Tongue (tissue), 2 donors: ENCODE results near the gene LAMA5. TPM values are rescaled to one million over a fixed set of nuclear protein-coding genes. Genes with fewer than 3 reads are reported as not detected.

ENCODE experiments used
- DNase-seq: peaks from one replicate; pipeline ENCODE4 v3.0.0-alpha.2; 2015
- total RNA-seq: library from RNA; depleted of rRNA; stranded (reverse); fragments of >200 nt; gene quantifications from one replicate; pipeline ENCODE4 v1.2.3, GENCODE V29; 2014

LAMA5 gene
- total RNA-seq, 1 donor from 2014 or later = 96.6 TPM

DNA sequence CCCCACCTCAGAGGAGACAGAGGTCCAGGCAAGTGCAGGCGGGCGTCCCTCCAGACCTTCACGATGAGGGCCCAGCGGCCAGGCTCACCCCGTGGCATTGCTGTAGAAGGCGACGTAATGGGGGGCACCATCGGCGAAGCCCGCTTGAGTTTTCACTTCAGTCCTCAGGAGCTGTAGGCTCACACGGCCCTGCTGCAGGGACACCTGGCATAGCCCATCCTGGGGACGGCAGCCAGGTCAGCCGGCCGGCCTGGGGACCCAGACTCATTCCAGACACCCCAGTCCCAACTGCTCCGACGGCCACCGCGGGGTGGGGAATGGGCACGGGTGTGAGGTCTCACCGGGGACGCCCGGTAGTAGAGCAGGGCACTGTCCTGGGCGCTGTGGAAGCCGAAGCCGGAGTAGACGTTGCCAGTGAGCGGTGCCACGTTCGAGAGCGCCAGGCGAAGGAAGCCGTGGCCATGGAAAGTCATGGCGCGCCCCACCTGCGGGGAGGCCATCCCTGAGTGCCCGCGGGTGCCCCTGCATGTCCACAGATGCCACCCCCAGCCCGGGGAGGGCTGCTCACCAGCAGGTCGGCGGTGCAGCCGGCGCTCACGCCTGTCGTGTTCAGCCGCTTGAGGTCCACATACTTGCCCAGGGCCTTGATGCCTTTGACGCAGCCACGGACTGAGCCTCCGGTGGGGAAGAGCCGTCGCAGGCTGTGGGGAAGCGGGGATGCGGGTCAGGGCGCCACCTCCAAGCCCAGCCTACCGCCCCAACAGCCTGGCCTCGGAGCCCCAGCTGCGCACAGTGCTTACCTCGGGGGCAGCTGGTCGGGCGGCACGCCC lies 55.1 kb downstream of the LAMA5 start:
- no peak for DNase-seq

DNA sequence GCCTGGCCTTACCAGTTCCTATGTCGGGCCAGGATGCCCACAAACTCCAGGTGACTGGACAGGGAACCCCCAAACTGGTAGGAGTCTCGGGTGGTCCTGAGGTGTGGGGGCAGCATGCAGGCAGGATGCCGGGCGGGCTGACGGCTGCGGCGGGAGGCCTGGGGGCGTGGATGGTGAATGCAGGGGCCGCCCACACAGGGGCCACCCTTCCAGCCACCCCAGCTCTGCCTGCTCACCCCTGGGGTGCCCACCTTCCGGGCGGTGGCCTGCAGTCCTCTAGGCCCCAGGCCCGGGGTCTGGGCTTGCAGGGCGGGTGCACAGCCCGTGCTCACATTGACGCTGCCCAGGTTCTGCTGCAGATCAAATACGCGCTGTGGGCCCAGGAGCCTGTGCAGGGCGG lies 56.0 kb downstream of the LAMA5 start:
- DNase-seq = no peak

DNA sequence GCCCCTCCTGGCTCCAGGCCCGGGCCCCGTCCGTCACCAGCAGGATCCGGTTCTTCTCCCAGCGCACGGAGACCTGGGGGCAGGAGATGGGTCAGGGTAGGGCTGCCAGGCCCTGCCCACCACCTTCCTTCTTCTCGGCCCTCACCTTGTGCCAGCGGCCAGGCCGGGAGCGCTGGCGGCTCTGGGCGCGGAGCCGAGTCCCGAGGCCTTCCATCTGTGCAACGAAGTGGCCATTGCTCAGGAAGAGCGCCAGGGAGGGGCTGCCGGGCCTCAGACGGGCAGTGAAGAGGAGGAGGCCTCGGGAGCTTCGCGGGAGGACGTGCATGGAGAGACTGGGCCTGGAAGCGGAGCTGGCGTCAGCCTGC lies 56.4 kb downstream of the LAMA5 start:
- no peak for DNase-seq

DNA sequence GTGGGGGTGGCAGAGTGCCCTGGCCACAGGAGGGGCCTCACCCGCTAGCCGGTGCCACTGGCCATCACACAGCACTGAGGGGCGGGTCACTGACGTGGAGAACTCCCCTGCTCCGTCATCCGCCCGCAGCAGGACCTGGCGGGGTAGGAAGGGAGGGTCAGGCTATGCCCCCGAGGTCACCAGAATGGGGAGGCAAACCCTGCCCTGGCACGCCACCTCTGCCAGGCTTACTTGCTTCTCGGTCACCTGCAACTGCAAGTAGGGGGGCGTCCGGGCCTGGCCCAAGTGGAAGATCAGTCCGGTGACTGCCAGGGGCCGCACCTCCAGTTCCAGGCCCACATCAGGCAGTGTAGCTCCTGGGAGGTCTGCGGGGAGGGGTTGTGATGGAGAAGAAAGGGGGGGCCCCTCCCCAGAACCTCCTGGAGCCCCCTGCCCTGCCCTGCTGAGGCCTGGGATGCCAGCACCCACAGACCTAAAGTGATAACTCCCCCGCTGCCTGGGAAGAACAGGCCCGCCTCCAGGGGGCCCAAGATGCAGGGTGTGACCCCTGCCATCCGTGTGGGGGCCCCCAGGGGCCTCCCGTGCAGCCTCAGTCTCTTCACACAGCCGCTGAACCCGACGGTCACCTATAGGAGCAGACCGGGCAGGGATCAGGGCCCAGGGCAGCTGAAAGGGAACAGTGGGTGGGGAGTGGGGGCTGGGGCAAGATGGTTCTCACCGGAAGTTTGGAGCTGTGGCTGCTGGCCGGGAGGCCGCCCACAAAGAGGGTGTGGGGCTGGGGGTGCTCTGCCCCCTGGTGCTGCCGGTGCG lies 57.0 kb downstream of the LAMA5 start:
- no peak for DNase-seq

DNA sequence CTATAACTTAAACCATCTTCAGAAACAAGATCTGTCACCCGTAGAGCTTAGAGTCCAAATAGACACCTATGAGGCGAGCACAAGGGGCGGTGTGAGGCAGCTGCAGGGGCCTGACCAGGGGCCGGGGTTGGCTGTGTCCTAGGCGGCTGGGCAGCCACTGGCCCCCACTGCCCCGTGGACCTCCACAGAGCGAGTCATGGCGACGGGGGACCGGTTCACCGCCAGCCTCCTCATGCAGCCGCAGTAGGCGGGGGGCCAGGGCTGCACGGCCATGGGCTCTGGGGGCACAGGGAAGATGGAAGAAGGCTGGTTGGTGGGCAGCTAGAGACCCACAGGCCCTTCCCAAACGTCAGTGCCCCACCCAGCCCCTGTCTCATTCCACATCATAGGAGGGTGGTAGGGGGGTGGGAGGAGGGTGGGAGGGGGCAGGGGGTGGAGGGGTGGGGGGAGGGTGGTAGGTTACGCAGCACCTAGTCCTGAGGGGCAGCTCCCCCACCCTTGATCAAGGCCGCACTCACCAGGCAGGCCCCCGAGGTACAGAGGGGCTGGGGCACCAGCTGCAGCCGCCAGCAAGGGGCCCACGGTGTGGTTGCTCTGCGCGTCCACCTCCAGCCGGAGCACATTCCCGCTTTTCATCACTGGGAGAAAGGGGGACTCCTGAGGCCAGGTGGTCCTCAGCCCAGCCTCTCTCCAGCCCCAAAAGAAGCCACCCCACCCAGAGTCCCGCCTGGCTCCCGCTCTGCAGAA lies 57.7 kb downstream of the LAMA5 start:
- no peak for DNase-seq

DNA sequence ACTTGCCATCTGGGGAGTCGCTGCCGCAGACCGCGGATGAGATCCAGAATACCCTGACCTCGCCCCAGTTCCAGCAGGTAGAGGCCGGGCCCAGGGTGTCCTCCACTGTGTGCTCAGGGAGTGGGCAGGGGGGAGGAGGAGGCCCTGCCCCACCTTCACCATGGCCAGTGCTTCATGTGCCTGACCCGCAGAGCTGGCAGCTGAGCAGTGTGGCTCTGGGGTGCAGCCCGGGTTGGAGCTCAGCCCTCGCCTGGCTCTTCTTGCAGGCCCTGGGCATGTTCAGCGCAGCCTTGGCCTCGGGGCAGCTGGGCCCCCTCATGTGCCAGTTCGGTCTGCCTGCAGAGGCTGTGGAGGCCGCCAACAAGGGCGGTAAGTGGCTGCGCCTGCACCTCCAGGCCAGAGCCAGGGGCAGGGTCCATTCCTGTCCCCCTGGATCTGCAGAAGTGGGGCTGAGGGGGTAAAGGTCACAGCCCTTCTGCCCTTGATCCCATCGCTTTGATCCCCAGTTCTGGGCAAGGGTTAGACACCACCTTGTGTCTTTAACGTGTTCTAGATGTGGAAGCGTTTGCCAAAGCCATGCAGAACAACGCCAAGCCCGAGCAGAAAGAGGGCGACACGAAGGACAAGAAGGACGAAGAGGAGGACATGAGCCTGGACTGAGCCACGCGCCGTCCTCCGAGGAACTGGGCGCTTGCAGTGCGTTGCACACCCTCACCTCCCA lies 58.9 kb downstream of the LAMA5 start:
- no peak for DNase-seq

DNA sequence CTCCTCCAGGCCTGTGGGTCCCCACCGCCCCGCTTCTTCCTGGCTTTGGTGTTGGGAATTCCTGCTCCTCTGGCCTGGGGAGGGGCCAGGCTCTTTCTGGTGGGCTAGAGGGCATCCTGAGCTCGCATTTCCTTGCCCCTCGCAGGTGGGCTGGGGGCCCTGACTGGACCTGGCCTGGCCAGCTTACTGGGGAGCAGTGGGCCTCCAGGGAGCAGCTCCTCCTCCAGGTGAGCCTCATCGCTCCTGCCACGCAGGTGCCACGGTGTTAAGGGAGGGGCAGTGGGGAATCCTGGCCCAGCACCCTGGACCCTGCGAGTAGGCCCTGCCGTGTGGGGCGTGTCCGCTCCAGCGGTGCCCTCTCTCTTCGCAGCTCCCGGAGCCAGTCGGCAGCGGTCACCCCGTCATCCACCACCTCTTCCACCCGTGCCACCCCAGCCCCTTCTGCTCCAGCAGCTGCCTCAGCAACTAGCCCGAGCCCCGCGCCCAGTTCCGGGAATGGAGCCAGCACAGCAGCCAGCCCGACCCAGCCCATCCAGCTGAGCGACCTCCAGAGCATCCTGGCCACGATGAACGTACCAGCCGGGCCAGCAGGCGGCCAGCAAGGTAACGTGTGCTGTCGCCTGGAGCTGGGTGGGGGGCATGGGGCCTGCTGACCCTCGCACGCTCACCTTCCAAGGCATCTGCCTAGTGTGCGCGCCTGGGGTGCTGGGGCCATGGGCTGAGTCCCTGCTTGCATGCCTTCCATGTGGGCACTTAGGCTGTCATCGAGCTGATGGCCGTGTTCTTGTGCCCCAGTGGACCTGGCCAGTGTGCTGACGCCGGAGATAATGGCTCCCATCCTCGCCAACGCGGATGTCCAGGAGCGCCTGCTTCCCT lies 59.6 kb downstream of the LAMA5 start:
- no peak for DNase-seq

DNA sequence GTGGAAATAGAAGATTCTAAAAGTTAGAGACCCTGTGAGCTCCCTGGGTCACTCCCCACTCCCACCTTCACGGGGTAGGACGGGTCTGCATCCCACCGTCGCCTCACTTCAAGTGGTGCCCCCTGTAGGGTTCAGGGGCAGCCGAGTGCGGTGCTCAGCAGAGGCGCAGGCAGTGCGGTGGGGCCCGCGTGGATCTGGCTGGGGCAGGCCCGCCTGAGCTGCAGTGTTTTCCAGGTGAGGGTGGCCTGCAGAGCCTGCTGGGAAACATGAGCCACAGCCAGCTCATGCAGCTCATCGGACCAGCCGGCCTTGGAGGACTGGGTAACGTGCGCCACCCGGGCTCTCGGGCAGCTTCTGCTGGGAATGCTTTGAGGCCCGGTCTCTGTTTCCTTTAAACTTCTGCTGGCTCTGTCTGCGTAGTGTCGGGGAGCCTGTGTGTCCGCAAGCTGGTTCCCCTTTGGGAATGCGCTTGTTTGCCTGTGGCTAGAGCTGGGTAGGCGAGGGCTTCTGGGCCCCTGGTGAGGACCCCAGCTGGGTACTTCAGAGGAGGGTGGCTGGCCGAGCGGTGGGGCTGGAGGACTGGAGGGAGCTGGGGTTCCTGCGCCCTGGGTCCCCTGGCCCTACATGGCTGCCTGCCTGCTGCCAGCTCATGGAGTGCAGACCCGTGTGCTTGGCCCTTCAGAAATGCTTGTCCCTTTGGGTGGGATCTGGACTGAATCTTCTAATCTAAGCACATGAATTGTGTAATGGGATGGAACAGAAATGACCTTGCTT lies 60.5 kb downstream of the LAMA5 start:
- no peak for DNase-seq

DNA sequence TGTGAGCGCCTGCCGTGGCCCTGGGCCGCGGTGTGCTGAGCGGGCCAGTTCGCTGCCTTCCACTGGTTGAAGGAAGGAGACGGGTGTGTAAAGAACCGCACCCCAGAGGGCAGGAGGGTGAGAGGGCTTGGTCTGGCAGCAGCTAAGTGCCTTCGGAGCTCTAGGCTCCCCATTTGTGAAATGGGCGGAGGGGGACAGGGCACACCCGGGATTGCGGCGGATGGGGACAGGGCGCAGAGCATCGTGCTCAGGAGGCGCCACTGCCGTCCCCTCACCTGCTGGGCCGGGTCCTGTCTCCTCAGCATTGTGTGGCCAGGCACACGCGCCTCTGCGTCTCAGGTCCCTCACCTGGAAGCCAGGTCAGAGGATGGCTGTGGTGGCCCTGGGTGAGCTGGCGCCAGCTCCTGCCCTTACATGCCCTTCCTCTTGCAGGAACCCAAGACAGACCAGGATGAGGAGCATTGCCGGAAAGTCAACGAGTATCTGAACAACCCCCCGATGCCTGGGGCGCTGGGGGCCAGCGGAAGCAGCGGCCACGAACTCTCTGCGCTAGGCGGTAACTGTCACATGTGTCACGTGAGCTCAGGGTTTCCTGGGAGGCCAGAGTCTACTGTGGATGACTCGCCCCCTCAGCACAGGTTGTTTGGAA lies 61.2 kb downstream of the LAMA5 start:
- DNase-seq = no peak

DNA sequence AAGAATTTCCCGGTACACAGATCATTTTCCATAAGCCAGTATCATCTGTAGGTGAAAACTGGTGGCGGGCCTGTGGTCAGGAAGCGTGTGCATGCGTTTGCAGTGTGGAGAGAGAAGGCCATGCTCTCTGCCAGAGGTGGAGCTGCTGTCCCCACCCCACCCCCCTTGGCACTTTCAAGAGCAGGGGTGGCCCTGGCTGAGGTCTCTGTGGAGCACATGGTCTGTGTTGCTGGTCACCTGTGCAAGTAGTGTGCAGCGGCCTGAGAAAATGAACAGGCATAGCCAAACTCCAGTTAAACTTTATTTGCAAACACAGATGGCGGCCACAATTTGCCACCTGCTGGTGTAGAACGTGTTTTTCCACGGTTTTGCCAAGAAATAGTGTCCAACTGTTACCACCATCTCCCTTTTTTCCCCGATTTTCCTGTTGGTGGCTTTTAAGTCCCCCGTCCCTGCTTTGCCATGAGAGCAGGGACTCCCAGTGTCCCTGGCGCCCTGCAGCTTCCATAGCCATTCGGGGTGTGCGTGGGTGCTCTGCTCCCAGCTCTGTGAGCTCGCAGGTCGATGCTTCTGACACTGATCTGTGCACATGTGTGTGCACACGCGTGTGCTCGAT lies 61.9 kb downstream of the LAMA5 start:
- no peak for DNase-seq

DNA sequence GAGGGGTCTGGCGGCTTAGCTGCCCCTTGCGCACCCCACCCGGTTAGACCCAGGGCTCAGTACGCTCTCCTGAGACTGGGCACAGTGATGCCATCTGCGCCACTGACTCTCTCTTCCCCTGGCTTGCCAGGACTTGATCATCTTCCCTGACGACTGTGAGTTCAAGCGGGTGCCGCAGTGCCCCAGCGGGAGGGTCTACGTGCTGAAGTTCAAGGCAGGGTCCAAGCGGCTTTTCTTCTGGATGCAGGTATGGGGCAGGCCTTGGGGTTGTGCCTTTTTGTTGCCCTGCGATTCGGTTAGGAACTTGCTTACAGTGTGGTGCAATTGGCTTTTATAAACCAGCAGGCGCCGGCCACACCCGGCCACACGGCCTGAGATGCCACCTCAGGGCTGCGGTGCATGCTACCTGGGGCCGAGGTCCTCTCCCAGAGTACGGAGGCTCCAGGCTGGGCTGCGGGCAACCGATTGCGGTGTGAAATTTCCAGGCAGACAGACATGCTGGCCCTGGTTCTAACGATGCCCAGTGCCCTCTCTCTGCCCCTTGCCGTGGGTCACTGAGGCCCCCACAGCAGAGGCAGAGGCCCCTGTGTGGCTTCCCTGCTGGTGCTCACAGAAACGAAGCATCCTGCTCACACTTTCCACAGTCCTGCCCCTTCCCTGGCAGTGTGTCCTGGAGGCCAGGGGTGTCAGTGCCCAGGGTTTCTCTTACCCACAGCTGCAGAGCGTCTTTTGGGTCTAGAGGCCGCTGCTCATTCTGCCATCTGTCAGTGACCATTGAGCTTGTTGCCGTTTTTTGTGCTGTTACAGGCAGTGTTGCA lies 62.6 kb downstream of the LAMA5 start:
- no peak for DNase-seq

DNA sequence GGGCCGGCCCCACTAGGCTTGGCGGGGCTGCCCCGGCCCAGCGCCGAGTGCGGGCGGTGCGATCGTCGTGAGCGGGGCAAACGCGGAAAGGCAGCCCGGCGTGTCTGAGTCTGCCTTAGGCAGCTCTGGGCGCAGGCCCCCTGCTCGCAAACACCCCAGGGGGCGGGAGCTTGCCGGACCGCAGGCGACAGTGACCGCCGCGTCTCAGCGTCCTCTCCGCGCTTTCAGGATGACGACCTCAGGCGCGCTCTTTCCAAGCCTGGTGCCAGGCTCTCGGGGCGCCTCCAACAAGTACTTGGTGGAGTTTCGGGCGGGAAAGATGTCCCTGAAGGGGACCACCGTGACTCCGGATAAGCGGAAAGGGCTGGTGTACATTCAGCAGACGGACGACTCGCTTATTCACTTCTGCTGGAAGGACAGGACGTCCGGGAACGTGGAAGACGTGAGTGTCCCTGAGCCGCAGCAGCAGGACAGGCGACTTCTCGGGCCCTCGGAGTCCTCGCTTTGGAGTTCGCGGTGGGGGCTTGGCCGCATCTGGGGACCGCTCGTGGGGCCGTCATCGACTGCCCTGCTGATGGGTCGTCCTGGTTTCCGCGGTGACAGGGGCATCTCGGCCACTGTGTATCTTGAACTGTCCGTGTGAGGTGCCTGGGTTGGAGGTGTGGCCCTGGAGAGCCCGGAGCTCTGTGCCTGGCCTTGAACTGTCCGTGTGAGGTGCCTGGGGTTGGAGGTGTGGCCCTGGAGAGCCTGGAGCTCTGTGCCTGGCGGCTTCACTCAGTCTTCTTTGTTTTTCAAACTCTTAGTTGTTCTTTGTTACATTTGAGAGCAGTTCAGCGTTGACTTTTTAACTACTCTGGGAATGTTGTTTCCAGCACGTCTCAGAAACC lies 63.5 kb downstream of the LAMA5 start:
- no peak for DNase-seq

DNA sequence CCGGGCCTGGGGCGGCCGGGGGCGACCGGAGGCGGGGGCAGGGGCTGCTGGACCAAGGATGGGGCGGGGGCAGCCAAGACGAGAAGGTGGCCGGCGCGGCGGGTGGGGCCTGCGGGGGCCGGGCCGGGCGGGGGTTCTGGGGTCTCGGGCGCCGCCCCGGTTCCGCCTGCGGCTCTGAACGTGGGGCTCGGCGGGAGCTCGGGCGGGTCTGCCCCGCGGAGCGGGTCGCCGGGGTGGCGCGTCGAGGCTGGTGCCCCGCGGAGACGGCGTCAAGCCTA lies 64.1 kb downstream of the LAMA5 start:
- DNase-seq = no peak

DNA sequence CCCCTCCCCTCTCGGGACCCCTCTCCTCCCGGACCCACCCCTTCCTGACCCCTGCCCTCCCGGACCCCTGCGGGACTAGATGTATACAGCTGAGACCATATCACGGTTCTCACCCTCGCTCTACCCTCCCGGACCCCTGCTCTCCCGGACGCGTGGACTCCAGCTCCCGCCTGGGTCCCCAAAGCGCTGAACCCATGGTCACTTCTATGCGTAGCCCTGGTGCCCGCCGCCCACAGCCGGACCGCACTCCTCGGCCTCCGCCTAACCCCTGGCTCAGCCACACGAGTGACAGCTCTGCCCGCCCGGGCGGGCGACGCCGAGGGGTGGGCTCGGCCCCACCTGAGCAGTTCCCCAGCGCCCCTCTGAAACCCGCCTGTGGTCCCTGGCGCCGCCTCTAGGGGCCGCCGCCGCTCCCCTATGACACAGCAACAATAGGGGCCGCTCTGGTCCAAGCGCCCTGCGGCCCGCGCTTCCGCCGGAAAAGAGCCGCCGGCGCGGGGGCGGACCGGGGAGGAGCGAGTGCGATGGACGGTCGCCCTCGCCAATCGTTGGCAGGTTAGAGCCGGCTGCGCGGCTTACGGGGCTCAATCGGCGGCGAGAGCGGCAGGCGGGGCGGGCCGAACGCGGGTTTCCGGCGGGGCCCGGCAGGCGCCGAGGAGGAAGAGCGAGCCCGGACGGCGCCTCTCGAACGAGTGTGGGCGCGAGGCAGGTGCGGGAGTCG lies 64.6 kb downstream of the LAMA5 start, which contains the start of gene ADRM1:
TSS of gene ADRM1 (plus strand) at position 657 of the 721 bp plus-strand sequence. CDS start 572 bp downstream, outside the sequence.
- peak; percentile 98 for DNase-seq

DNA sequence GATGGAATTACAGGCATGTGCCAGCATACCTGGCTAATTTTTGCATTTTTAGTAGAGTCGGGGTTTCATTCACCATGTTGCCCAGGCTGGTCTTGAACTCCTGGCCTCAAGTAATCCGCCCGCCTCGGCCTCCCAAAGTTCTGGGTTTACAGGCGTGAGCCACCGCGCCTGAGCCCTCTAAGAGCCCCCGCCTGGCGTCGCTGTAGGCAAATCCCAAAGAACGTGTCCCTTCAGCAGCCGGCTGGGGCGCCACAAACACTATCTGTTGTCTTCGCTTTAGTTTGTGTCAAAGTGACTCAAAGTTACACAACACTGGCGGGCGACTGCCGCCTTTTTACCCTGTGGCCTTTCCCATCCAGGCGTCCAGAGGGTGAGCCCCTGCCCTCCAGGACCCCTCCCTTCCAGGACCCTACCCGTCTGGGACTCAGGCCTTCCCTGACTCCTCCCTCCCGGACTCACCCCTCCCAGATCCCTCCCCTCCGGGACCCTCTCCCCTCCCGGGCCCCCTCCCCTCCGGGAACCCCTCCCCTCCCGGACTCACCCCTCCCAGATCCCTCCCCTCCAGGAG lies 65.3 kb downstream of the LAMA5 start:
- peak; percentile 95 for DNase-seq

DNA sequence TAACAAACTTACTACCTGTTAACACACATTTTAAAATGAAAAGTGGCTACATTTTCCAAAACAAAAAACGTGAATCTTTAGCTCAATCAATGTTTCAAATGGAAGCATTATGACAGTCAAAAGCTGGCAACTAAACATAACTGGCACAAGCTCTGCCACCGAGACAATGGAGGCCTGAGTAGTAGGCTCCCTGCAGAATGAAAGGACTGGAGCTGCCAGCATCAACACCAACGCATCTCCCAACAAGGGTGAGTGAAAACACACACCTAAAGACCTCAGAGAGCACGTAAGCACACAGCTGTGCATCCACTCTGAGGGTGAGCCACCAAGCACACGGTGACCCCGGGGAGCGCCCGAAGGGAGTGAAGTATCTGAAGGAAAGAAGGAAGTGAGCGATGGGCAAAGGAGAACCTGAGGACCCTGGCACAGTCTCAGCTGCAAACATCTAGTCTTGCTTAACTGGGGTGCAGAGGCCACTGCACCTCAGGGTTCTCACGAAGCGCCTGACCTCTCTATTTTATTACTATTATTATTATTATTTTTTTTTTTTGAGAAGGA lies 65.9 kb downstream of the LAMA5 start:
- DNase-seq = no peak
